Prostate gland (tissue), 2 donors: Measurements from ENCODE around the gene PCSK4. TPM values are rescaled to one million over a fixed set of nuclear protein-coding genes. Genes with fewer than 3 reads are reported as not detected.

Experiments used
- DNase-seq: peaks from one replicate; pipeline ENCODE4 v3.0.0-alpha.2; 2019; ENCODE audit warnings: low spot score
- H3K27ac ChIP-seq, 2 donors: fragments of 200-600 bp; sonication (generic); 2 replicates each; pipeline ENCODE4 v1.5.1; 2017 to 2019
- H3K27me3 ChIP-seq: fragments of 200-600 bp; sonication (generic); replicated peaks from 2 replicates; pipeline ENCODE4 v1.5.1; 2019; ENCODE audit not compliant: insufficient read depth
- H3K36me3 ChIP-seq, 2 donors: fragments of 200-600 bp; sonication (generic); 1 replicate in 1 of 2; 2 replicates in 1 of 2; pipeline versions ENCODE4 v1.5.1 to v1.8.1; 2017 to 2019
- H3K4me1 ChIP-seq: fragments of 200-600 bp; sonication (generic); replicated peaks from 2 replicates; pipeline ENCODE4 v1.5.1; 2019
- H3K4me3 ChIP-seq, 2 donors: fragments of 200-600 bp; sonication (generic); 2 replicates each; pipeline ENCODE4 v1.5.1; 2017 to 2019
- H3K9me3 ChIP-seq: fragments of 200-600 bp; sonication (generic); 2 replicates; pipeline ENCODE4 v1.5.1; 2017
- CTCF ChIP-seq, 4 experiments: fragments of 200-600 bp in 2 of 4; fragments of 450-650 bp in 2 of 4; sonication (generic) in 2 of 4; IDR thresholded peaks; 1 replicate in 3 of 4; 2 replicates in 1 of 4; pipeline ENCODE4 v1.5.1; 2016 to 2019; ENCODE audit warnings: antibody characterized with exemption in 4 of 4, mild to moderate bottlenecking in 2 of 4, moderate library complexity in 2 of 4
- POLR2A ChIP-seq: fragments of 450-650 bp; IDR thresholded peaks from one replicate; pipeline ENCODE4 v1.6.1; 2016; ENCODE audit warnings: antibody characterized with exemption, mild to moderate bottlenecking
- POLR2AphosphoS5 ChIP-seq: sonication (generic); formaldehyde crosslinking; IDR thresholded peaks from one replicate; pipeline ENCODE4 v1.6.1; 2017; ENCODE audit warnings: antibody characterized with exemption
- WGBS: methylation state at CpG from one replicate; pipeline ENCODE4 v1.1.5; 2018; 5-methylcytosine and 5-hydroxymethylcytosine counted together
- intact Hi-C: fragments of 100-400 bp; cut with DNase I; formaldehyde crosslinking; loops from one replicate; pipeline ENCODE4 v1.14.2; 2022
- total RNA-seq, 2 donors: library from RNA; depleted of rRNA; stranded (reverse); fragments of >200 nt; gene quantifications; one replicate each; pipeline ENCODE4 v1.1.0, GENCODE V29; 2016

Gene PCSK4
- total RNA-seq, 2 donors from 2014 or later, result 8.1 to 22.9 TPM

- Histone ChIP-seq H3K36me3 (no peaks in the 10 kb centered on the region), H3K27ac (no peak overlapping the region), H3K4me3 (no peak overlapping the region), H3K9me3 (no peaks in the 10 kb centered on the region), H3K27me3 (peaks cover 29% of the 10 kb centered on the region), H3K4me1 (peaks cover 4% of the 10 kb centered on the region)
- TF ChIP-seq POLR2AphosphoS5, result no peak
- no peak for TF ChIP-seq POLR2A
- no peak for TF ChIP-seq CTCF (IDR thresholded peaks at IDR 0.05)
- intact Hi-C loops, result no loop called here
- WGBS, result 11% methylated on average over 31 of the region's 48 CpGs
- no peak for DNase-seq
These were observed 33.0 kb downstream of the PCSK4 start for GRCh38 chr19:1457031-1457739.

- Histone ChIP-seq H3K4me3 (no peak overlapping the region), H3K27ac (no peak overlapping the region), H3K27me3 (peaks cover 37% of the 10 kb centered on the region), H3K4me1 (peaks cover 4% of the 10 kb centered on the region), H3K9me3 (no peaks in the 10 kb centered on the region), H3K36me3 (no peaks in the 10 kb centered on the region)
- intact Hi-C loops, result no loop called here
- DNase-seq, result no peak
- no peak for TF ChIP-seq POLR2A
- no peak for TF ChIP-seq CTCF (IDR thresholded peaks at IDR 0.05)
- no peak for TF ChIP-seq POLR2AphosphoS5
- 34% methylated on average over 40 of the region's 43 CpGs for WGBS
These were observed 33.8 kb downstream of the PCSK4 start for GRCh38 chr19:1456121-1456900.

GRCh38 chr19:1455336-1456120, 34.6 kb downstream of the PCSK4 start:
- no peak for DNase-seq
- H3K4me3 ChIP-seq, result no peak overlapping the region
- H3K4me1 ChIP-seq, result peaks cover 4% of the 10 kb centered on the region
- no peaks in the 10 kb centered on the region for H3K9me3 ChIP-seq
- WGBS, result 7% methylated on average over 40 of the region's 42 CpGs
- no peak overlapping the region for H3K27ac ChIP-seq
- no peak for TF ChIP-seq POLR2AphosphoS5
- no peak for TF ChIP-seq POLR2A
- TF ChIP-seq CTCF (IDR thresholded peaks at IDR 0.05), result no peak
- intact Hi-C loops, result no loop called here
- no peaks in the 10 kb centered on the region for H3K36me3 ChIP-seq
- H3K27me3 ChIP-seq, result peaks cover 43% of the 10 kb centered on the region

GRCh38 chr19:1455002-1455335, 35.2 kb downstream of the PCSK4 start:
- no peak overlapping the region for H3K27ac ChIP-seq
- no peaks in the 10 kb centered on the region for H3K9me3 ChIP-seq
- H3K27me3 ChIP-seq, result peaks cover 49% of the 10 kb centered on the region
- no peak overlapping the region for H3K4me3 ChIP-seq
- TF ChIP-seq CTCF (IDR thresholded peaks at IDR 0.05), result no peak
- no peak for TF ChIP-seq POLR2AphosphoS5
- no peak for TF ChIP-seq POLR2A
- peaks cover 4% of the 10 kb centered on the region for H3K4me1 ChIP-seq
- intact Hi-C loops, result no loop called here
- no peaks in the 10 kb centered on the region for H3K36me3 ChIP-seq
- DNase-seq, result no peak
- 14% methylated on average over 22 of the region's 22 CpGs for WGBS
